HS-27A (cell line): Measurements from ENCODE around the gene FAM151A.

Experiments used
- DNase-seq: peaks from one replicate; pipeline ENCODE4 v3.0.0-alpha.2; 2012; ENCODE audit warnings: low read depth, missing footprints

The FAM151A gene

GRCh38 chr1:54604051-54604450 lies 19.3 kb downstream of the FAM151A start:
- DNase-seq, result no peak

- no peak for DNase-seq
These were observed 20.1 kb downstream of the FAM151A start for GRCh38 chr1:54603241-54603640.

- DNase-seq, result no peak
These were observed 20.8 kb downstream of the FAM151A start for GRCh38 chr1:54602554-54602953.

GRCh38 chr1:54601730-54602129 lies 21.6 kb downstream of the FAM151A start:
- DNase-seq, result no peak

- DNase-seq, result no peak
These were observed 22.2 kb downstream of the FAM151A start for GRCh38 chr1:54600947-54601721.

GRCh38 chr1:54599211-54599823 lies 24.0 kb downstream of the FAM151A start:
- DNase-seq, result no peak

GRCh38 chr1:54597455-54598030 lies 25.8 kb downstream of the FAM151A start:
- no peak for DNase-seq

GRCh38 chr1:54596756-54597155 lies 26.6 kb downstream of the FAM151A start:
- DNase-seq, result no peak

- DNase-seq, result no peak
These were observed 27.3 kb downstream of the FAM151A start for GRCh38 chr1:54595956-54596498.

- no peak for DNase-seq
These were observed 28.9 kb downstream of the FAM151A start for GRCh38 chr1:54594463-54594862.

GRCh38 chr1:54593571-54594160 lies 29.7 kb downstream of the FAM151A start:
- DNase-seq, result no peak

- DNase-seq, result no peak
These were observed 32.1 kb downstream of the FAM151A start for GRCh38 chr1:54591127-54591756.

- no peak for DNase-seq
These were observed 34.9 kb downstream of the FAM151A start for GRCh38 chr1:54588377-54588776.

GRCh38 chr1:54585181-54586066 lies 37.9 kb downstream of the FAM151A start:
- no peak for DNase-seq

GRCh38 chr1:54584575-54584974 lies 38.8 kb downstream of the FAM151A start:
- no peak for DNase-seq

GRCh38 chr1:54583871-54584270 lies 39.5 kb downstream of the FAM151A start:
- DNase-seq, result no peak

GRCh38 chr1:54583307-54583686 lies 40.0 kb downstream of the FAM151A start:
- DNase-seq, result no peak

- DNase-seq, result no peak
These were observed 40.6 kb downstream of the FAM151A start for GRCh38 chr1:54582566-54583306.

GRCh38 chr1:54581621-54582035 lies 41.7 kb downstream of the FAM151A start:
- peak; percentile 24 for DNase-seq

GRCh38 chr1:54580856-54581550 lies 42.3 kb downstream of the FAM151A start:
- no peak for DNase-seq
